Aorta (tissue), 5 donors: ENCODE measurements around the gene BCL2L12. TPM values are rescaled to one million over a fixed set of nuclear protein-coding genes. Genes with fewer than 3 reads are reported as not detected.
"Not testable (repeated sequence)": the region's sequence is repeated elsewhere in the genome, so short reads cannot be mapped to it uniquely, and the experiment has no call there.

Experiments used
- ATAC-seq: fragments of 200-7000 bp; cut with Tn5 transposase; one replicate; pipeline ENCODE4 v1.9.1; 2022; ENCODE audit warnings: moderate library complexity; ENCODE audit not compliant: low FRiP score
- DNase-seq, 2 donors: peaks; one replicate each; pipeline ENCODE4 v3.0.0-alpha.2; 2020
- H3K27ac ChIP-seq, 2 donors: one replicate each; pipeline ENCODE4 v1.5.1; 2013; ENCODE audit warnings: low read length in 2 of 2, mild to moderate bottlenecking in 2 of 2, moderate library complexity in 2 of 2, control low read depth in 1 of 2, inconsistent platforms in 1 of 2, low read depth in 1 of 2
- H3K27me3 ChIP-seq, 2 donors: one replicate each; pipeline ENCODE4 v1.6.1; 2013; ENCODE audit warnings: control low read depth in 1 of 2, low read length in 1 of 2, mild to moderate bottlenecking in 1 of 2, moderate library complexity in 1 of 2; ENCODE audit not compliant: insufficient read depth in 2 of 2, control insufficient read depth in 1 of 2
- H3K36me3 ChIP-seq, 2 donors: one replicate each; pipeline ENCODE4 v1.6.1; 2013; ENCODE audit warnings: control low read depth in 1 of 2, low read length in 1 of 2, mild to moderate bottlenecking in 1 of 2; ENCODE audit not compliant: insufficient read depth in 2 of 2, control insufficient read depth in 1 of 2
- H3K4me1 ChIP-seq, 2 donors: one replicate each; pipeline ENCODE4 v1.6.1; 2013; ENCODE audit warnings: low read length in 2 of 2, control low read depth in 1 of 2, mild to moderate bottlenecking in 1 of 2, moderate library complexity in 1 of 2; ENCODE audit not compliant: insufficient read depth in 2 of 2, control insufficient read depth in 1 of 2
- H3K4me3 ChIP-seq, 2 donors: one replicate each; pipeline ENCODE4 v1.5.1; 2013; ENCODE audit warnings: low read length in 2 of 2, control low read depth in 1 of 2, mild to moderate bottlenecking in 1 of 2
- H3K9me3 ChIP-seq: one replicate; pipeline ENCODE4 v1.6.1; 2013; ENCODE audit warnings: mild to moderate bottlenecking, low read length; ENCODE audit not compliant: control insufficient read depth
- WGBS, 2 donors: extraction: QIAGEN DNeasy Blood & Tissue Kit; methylation state at CpG; one replicate each; pipeline ENCODE4 v1.1.7; 2013; 5-methylcytosine and 5-hydroxymethylcytosine counted together
- intact Hi-C, 2 donors: fragments of 100-400 bp; cut with DNase I; formaldehyde crosslinking; loops; one replicate each; pipeline versions ENCODE4 v1.14.2 to v1.15.0; 2022
- long read RNA-seq, 2 donors: library from polyadenylated mRNA; unstranded; transcript quantifications; one replicate each; pipeline ENCODE4 v2.0.0, GENCODE V29; 2020 to 2021
- polyA plus RNA-seq, 2 donors: library from polyadenylated mRNA; stranded (reverse); fragments of 200-250 nt; gene quantifications; one replicate each; pipeline ENCODE4 v1.2.3, GENCODE V29; 2013
- total RNA-seq, 2 donors: library from RNA; stranded (reverse); fragmentation: NEBNext Ultra II Directional; extraction: Animal tissue kit (Norgen Biotek cat#: 25700); gene quantifications; one replicate each; pipeline ENCODE4 v1.2.1, GENCODE V29; 2021
- donor health status: healthy with polysubstance abuse.
- donor health status: Bipolar disorder and iron deficiency.
- donor health status: DM: no; HTN: no; CAD: no.
- donor health status: DM: no; HTN: no; CAD: no.
- donor health status: DM: yes; HTN: yes; CAD: no.

Gene BCL2L12
- total RNA-seq (10 to 100 TPM in 1 of 2 donors, 1 to 10 TPM in 1; 9.9 to 14.0 TPM), polyA plus RNA-seq (10 to 100 TPM in 1 of 2 donors, 1 to 10 TPM in 1; 5.8 to 16.4 TPM)
- long read RNA-seq, donor 1, partial matches to known transcripts: 2 of 3 reads
- long read RNA-seq, donor 1, other reads (novel, unspliced or antisense): 0 of 3 reads
- long read RNA-seq, donor 2, partial matches to known transcripts: 0 of 1 reads
- long read RNA-seq, donor 2, other reads (novel, unspliced or antisense): 0 of 1 reads

DNA sequence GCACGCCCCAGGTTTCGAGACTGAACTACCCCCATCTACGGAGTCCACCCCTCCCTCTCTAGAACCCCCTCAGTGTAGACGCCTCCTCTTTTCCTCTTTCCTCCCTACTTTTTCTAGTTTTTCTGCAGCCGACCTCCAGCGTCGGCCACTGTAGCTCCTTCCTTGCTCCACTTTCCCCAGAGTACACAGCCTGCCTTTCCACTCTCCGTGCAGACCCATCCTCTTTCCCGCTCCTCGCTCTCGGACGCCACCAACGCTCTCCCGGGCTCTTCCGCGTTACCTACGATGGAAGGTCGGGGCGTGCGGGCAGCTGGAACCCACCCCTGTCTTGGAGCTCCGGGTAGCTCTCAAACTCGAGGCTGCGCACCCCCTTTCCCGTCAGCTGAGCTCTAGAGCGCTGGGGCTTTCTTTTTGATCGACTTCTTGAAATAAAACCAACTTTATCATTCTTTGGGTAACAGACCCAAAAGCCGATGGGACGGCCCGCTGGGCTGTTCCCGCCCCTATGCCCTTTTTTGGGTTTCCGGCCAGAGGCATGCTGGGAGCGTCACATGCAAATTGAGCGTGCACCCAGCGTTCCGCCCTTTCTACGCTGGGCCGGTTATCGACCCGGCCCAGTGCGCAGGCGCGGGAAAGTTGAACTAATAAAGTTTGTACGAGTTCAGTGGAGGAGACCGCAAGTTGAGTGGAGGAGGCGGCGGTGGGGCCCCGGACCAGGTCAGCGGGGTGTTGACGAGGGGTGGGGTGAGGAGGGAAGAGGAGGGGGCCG lies at the start of gene BCL2L12, which contains the start of gene IRF3:
Gene BCL2L12 (plus strand): TSS at position 583 of the 769 bp plus-strand sequence. CDS start 760 bp downstream, outside the sequence.
Gene IRF3 (minus strand): TSS at position 507 of the 769 bp plus-strand sequence. CDS start 1,019 bp downstream, outside the sequence.
- Histone ChIP-seq H3K4me1 (no peaks in the 10 kb centered on the region), H3K9me3 (no peaks in the 10 kb centered on the region), H3K27me3 (no peaks in the 10 kb centered on the region), H3K36me3 (no peaks in the 10 kb centered on the region), H3K27ac (peak within 1 kb of the TSS in 1 of 2 donors; percentile 80), H3K4me3 (peak within 1 kb of the TSS; percentile 49 to 50)
- WGBS, 2 donors: 0% methylated on average over 50 of the region's 50 CpGs
- peak; percentile 99 to 100 for DNase-seq
- intact Hi-C loops: loop anchor here (1.0 to 5.0 kb wide), 4 partner anchors 27 to 153 kb away; partner anchors contain the start of genes PRR12 (in 2 of the 2) and FCGRT (in 1 of the 2)
- peak; percentile 95 for ATAC-seq

- peaks cover 0 to 11% of the 10 kb centered on the region in 2 donors for H3K36me3 ChIP-seq
- 95 to 96% methylated on average over 7 of the region's 7 CpGs for WGBS, 2 donors
- intact Hi-C loops: no loop called here
Measured at GRCh38 chr19:49616532-49616931, 49.2 kb upstream of the BCL2L12 start.

GRCh38 chr19:49616945-49617344 lies 48.8 kb upstream of the BCL2L12 start:
- H3K4me3 ChIP-seq: no peak overlapping the region
- intact Hi-C loops: no loop called here
- H3K27ac ChIP-seq: no peak overlapping the region
- H3K9me3 ChIP-seq: no peaks in the 10 kb centered on the region
- no peak for ATAC-seq
- peaks cover 0 to 11% of the 10 kb centered on the region in 2 donors for H3K36me3 ChIP-seq
- no peaks in the 10 kb centered on the region for H3K4me1 ChIP-seq
- 90 to 94% methylated on average over 7 of the region's 7 CpGs for WGBS, 2 donors
- no peak for DNase-seq
- H3K27me3 ChIP-seq: no peaks in the 10 kb centered on the region

More at GRCh38 chr19:49616532-49616931, 49.2 kb upstream of the BCL2L12 start:
- Histone ChIP-seq H3K4me3 (no peak overlapping the region), H3K27me3 (no peaks in the 10 kb centered on the region), H3K27ac (no peak overlapping the region), H3K4me1 (no peaks in the 10 kb centered on the region), H3K9me3 (no peaks in the 10 kb centered on the region)
- DNase-seq: no peak
- no peak for ATAC-seq

- H3K36me3 ChIP-seq: peaks cover 0 to 11% of the 10 kb centered on the region in 2 donors
- H3K4me1 ChIP-seq, H3K4me3 ChIP-seq, DNase-seq, intact Hi-C loops, H3K27ac ChIP-seq, H3K9me3 ChIP-seq, ATAC-seq, H3K27me3 ChIP-seq: not testable (repeated sequence)
- 91 to 93% methylated on average over 13 of the region's 13 CpGs for WGBS, 2 donors
Measured at GRCh38 chr19:49617860-49618259, 47.9 kb upstream of the BCL2L12 start.

- intact Hi-C loops: no loop called here
- WGBS, 2 donors: 83 to 86% methylated on average over 27 of the region's 27 CpGs
- no peak overlapping the region for H3K27ac ChIP-seq
- H3K4me1 ChIP-seq: no peaks in the 10 kb centered on the region
- peaks cover 0 to 6% of the 10 kb centered on the region in 2 donors for H3K36me3 ChIP-seq
- H3K4me3 ChIP-seq: no peak overlapping the region
- H3K27me3 ChIP-seq: no peaks in the 10 kb centered on the region
- DNase-seq (no peak), ATAC-seq (peak; percentile 13)
- H3K9me3 ChIP-seq: no peaks in the 10 kb centered on the region
Measured at GRCh38 chr19:49624967-49625910, 40.5 kb upstream of the BCL2L12 start.

- H3K4me3 ChIP-seq: no peak overlapping the region
- ATAC-seq (no peak), DNase-seq (no peak)
- 84 to 86% methylated on average over 11 of the region's 11 CpGs for WGBS, 2 donors
- no peaks in the 10 kb centered on the region for H3K4me1 ChIP-seq
- intact Hi-C loops: no loop called here
- no peaks in the 10 kb centered on the region for H3K27me3 ChIP-seq
- no peaks in the 10 kb centered on the region for H3K9me3 ChIP-seq
- H3K36me3 ChIP-seq: peaks cover 0 to 4% of the 10 kb centered on the region in 2 donors
- no peak overlapping the region for H3K27ac ChIP-seq
Measured at GRCh38 chr19:49626226-49626625, 39.5 kb upstream of the BCL2L12 start.

DNA sequence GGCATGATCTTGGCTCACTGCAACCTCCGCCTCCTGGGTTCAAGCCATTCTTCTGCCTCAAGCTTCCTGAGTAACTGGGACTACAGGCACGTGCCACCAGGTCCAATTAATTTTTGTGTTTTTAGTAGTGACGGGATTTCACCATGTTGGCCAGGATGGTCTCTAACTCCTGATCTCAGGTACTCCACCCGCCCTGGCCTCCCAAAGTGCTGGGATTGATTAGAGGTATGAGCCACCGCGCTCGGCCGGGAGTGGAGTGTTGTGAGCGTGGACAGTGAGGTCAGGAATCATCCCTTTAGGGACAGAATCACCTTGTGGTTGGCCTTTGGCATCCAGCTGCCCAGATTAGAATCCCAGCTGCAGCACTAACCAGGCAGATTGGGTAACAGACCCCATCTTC lies 36.1 kb upstream of the BCL2L12 start:
- Histone ChIP-seq H3K9me3 (no peaks in the 10 kb centered on the region), H3K27ac (no peak overlapping the region), H3K4me3 (no peak overlapping the region), H3K27me3 (no peaks in the 10 kb centered on the region), H3K36me3 (peaks cover 0 to 2% of the 10 kb centered on the region in 2 donors), H3K4me1 (no peaks in the 10 kb centered on the region)
- WGBS, 2 donors: 79 to 83% methylated on average over 9 of the region's 9 CpGs
- no peak for DNase-seq
- no peak for ATAC-seq
- intact Hi-C loops: no loop called here

- Histone ChIP-seq H3K27ac (no peak overlapping the region), H3K36me3 (peaks cover 0 to 3% of the 10 kb centered on the region in 2 donors), H3K9me3 (no peaks in the 10 kb centered on the region), H3K4me3 (no peak overlapping the region), H3K27me3 (no peaks in the 10 kb centered on the region), H3K4me1 (no peaks in the 10 kb centered on the region)
- DNase-seq: no peak
- intact Hi-C loops: no loop called here
- WGBS, 2 donors: 7 to 8% methylated on average over 9 of the region's 9 CpGs
- ATAC-seq: peak; percentile 42
Measured at GRCh38 chr19:49631014-49631588, 34.6 kb upstream of the BCL2L12 start.
